ENCODE data around the gene MEIG1. TPM values are rescaled to one million over a fixed set of nuclear protein-coding genes. Genes with fewer than 3 reads are reported as not detected.
A peak's percentile ranks its signal among the peaks of the same experiment; 100 is the strongest.
"Not testable (repeated sequence)": the region's sequence is repeated elsewhere in the genome, so short reads cannot be mapped to it uniquely, and the experiment has no call there.

MEIG1 gene
- total RNA-seq, 1 donor from 2014 or later, result 0.49 TPM

DNA sequence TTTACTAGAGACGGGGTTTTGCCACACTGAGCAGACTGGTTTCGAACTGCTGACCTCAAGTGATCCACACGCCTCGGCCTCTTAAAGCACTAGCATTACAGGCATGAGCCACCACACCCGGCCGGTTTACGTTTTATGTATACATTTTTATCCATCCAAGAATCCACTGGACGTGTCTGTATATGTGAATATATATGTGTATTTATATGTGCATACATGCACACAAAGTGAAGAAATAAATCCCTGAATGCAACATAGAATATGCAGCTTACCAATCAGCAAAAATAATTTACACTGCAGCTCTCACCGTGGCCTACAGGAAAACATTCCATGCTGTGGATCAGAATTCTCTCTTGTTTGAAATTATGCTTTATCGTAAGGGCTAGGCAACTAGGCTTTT, 28.6 kb upstream of the MEIG1 start:
- intact Hi-C loops (cut with micrococcal nuclease), result no loop called here
- no peak for DNase-seq
- Mint-ChIP-seq H3K36me3 (ENCODE audit: low read depth) (peaks cover 78% of the 10 kb centered on the region), H3K4me1 (peaks cover 29% of the 10 kb centered on the region), H3K4me3 (no peak overlapping the region), H3K9me3 (no peaks in the 10 kb centered on the region), H3K27ac (no peak overlapping the region), H3K27me3 (no peaks in the 10 kb centered on the region)
- ATAC-seq (ENCODE audit: low read depth), result no peak
- POLR2A ChIA-PET, result no interaction called here
- TF ChIP-seq, protein P1, sequence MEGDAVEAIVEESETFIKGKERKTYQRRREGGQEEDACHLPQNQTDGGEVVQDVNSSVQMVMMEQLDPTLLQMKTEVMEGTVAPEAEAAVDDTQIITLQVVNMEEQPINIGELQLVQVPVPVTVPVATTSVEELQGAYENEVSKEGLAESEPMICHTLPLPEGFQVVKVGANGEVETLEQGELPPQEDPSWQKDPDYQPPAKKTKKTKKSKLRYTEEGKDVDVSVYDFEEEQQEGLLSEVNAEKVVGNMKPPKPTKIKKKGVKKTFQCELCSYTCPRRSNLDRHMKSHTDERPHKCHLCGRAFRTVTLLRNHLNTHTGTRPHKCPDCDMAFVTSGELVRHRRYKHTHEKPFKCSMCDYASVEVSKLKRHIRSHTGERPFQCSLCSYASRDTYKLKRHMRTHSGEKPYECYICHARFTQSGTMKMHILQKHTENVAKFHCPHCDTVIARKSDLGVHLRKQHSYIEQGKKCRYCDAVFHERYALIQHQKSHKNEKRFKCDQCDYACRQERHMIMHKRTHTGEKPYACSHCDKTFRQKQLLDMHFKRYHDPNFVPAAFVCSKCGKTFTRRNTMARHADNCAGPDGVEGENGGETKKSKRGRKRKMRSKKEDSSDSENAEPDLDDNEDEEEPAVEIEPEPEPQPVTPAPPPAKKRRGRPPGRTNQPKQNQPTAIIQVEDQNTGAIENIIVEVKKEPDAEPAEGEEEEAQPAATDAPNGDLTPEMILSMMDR (IDR thresholded peaks at IDR 0.05), result no peak
- CTCF ChIA-PET, result no interaction called here

DNA sequence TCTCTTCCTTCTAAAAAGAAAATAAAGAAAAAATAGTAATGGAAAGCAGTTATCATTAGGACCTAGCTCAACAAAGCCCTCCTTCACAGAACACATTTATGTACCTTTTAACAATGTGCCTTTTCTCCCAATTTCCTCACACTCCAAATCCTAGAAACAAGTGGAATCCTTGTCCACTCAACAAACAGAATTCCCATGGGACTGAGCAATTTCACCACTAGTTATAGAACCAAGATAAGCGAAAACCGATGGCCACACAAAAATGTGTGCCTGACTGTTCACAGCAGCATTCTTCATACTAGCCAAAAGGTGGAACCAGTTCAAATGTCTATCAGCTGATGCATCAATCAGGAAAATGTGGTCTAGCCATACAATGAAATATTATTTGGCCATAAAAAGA, 22.6 kb upstream of the MEIG1 start:
- Mint-ChIP-seq H3K9me3 (no peaks in the 10 kb centered on the region), H3K4me3 (no peak overlapping the region), H3K4me1 (peaks cover 7% of the 10 kb centered on the region), H3K27ac (no peak overlapping the region), H3K27me3 (no peaks in the 10 kb centered on the region), H3K36me3 (ENCODE audit: low read depth) (peaks cover 69% of the 10 kb centered on the region)
- ChIA-PET CTCF (interaction anchor here (0.6 kb wide), 1 partner anchor 37 kb away, joined by 3 read pairs; no protein-coding TSS in a partner anchor), POLR2A (interaction anchor here (1.2 kb wide), 1 partner anchor 17 kb away, joined by 5 read pairs; the partner anchor contains the start of gene DCLRE1C)
- TF ChIP-seq, protein P1 (IDR thresholded peaks at IDR 0.05), result no peak
- DNase-seq (no peak), ATAC-seq (ENCODE audit: low read depth) (no peak)
- intact Hi-C loops (cut with micrococcal nuclease), result no loop called here

DNA sequence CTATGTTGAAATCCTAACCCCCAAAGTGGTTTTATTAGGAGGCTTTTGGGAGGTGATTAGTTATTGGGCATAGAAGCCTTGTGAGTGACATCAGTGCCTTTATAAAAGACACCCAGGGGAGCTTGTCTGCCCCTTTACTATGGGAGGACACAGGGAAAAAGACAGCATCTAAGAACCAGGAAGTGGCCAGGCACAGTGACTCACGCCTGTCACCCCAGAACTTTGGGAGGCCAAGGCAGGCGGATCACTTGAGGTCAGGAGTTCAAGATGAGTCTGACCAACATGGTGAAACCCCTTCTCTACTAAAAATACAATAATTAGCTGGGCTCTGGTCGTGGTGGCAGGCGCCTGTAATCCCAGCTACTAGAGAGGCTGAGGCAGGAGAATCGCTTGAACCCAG, 20.2 kb upstream of the MEIG1 start:
- H3K4me1 Mint-ChIP-seq, result peaks cover 19% of the 10 kb centered on the region
- H3K9me3 Mint-ChIP-seq; DNase-seq; H3K27ac Mint-ChIP-seq; intact Hi-C loops (cut with micrococcal nuclease); CTCF ChIA-PET; H3K27me3 Mint-ChIP-seq; POLR2A ChIA-PET; ATAC-seq (ENCODE audit: low read depth); H3K4me3 Mint-ChIP-seq: not testable (repeated sequence)
- peaks cover 70% of the 10 kb centered on the region for H3K36me3 Mint-ChIP-seq (ENCODE audit: low read depth)

DNA sequence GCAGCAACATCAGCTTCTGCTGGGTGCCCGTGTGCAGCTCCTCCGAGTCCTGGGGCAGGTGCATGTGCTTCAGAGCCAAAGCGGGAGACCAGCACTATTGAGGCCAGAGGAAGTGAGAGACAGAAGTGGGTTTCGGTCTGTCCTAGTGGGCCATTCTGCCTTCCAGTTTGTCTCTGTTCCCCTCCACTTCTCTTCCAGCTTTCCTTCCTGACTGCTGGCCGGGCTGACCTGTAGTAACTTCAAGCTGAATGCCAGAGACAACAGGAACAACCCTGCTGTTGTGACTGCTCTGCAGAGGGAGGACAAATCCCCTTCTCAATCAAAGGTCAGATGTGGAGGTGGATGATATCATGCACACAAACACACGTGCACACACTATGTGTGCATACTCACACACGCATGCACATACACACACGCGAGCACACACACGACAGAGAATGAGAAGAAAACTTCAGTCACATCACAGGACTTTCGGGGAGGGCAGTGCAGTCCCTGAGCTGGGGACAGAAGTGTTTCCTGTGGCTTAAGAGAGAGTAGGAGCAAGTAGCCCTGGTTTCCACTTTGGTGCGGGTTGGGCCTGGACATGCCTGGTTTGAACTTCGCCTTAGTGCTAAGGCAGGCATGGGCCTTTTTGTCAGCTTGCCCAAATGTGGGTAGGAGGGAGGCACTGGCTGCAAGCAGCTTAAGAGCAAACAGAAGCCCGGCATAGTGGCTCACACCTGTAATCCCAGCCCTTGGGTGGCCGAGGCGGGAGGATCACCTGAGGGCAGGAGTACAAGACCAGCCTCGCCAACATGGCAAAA, 16.8 kb upstream of the MEIG1 start:
- peaks cover 19% of the 10 kb centered on the region for H3K4me1 Mint-ChIP-seq
- H3K27me3 Mint-ChIP-seq; CTCF ChIA-PET; DNase-seq; H3K4me3 Mint-ChIP-seq; POLR2A ChIA-PET; intact Hi-C loops (cut with micrococcal nuclease); H3K9me3 Mint-ChIP-seq: not testable (repeated sequence)
- peak; percentile 89 for ATAC-seq (ENCODE audit: low read depth)
- peak overlapping the region; percentile 13 for H3K27ac Mint-ChIP-seq
- H3K36me3 Mint-ChIP-seq (ENCODE audit: low read depth), result peaks cover 65% of the 10 kb centered on the region

DNA sequence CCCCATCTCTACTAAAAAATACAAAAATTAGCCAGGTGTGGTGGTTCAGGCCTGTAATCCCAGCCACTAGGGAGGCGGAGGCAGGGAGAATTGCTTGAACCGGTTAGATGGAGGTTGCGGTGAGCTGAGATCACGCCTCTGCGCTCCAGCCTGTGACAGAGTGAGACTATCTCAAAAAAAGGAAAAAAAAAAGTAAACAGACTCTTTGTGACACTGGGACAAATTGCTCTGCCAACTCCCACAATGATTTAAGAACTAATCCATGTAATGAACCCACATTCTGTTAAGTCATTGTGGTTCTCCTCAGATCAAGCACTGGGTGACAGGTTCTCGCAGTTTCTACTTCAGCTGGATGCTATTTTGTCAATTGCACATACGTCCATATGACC, 16.2 kb upstream of the MEIG1 start:
- CTCF ChIA-PET, result not testable (repeated sequence)

DNA sequence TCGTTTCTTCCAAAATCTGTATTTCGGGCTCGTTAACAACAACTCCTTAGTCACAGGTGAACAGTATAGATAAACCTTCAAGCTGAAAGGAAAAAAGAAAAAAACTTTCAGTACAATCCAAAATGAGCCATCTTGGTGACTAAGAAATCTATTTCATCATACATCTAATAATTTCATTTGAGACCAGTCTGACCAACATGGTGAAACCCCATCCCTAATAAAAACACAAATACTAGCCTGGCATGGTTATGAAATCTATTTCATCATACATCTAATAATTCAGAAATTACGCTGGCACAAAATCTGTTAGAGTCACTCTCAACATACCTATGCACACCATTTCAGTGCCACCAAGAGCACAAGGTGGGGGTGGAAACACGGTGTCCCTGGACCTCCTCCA, 14.1 kb upstream of the MEIG1 start:
- DNase-seq, result no peak
- ATAC-seq (ENCODE audit: low read depth), result no peak
- Mint-ChIP-seq H3K4me1 (peaks cover 24% of the 10 kb centered on the region), H3K27ac (no peak overlapping the region), H3K27me3 (no peaks in the 10 kb centered on the region), H3K4me3 (no peak overlapping the region), H3K9me3 (no peaks in the 10 kb centered on the region), H3K36me3 (ENCODE audit: low read depth) (peaks cover 69% of the 10 kb centered on the region)
- TF ChIP-seq, protein P1 (IDR thresholded peaks at IDR 0.05), result no peak
- ChIA-PET CTCF (no interaction called here), POLR2A (interaction anchor here (0.6 to 1.6 kb wide), 2 partner anchors 8 to 18 kb away, joined by 3 read pairs; no protein-coding TSS in a partner anchor)
- intact Hi-C loops (cut with micrococcal nuclease), result no loop called here

More for the DNA sequence above, 16.2 kb upstream of the MEIG1 start:
- intact Hi-C loops (cut with micrococcal nuclease); H3K27me3 Mint-ChIP-seq; POLR2A ChIA-PET; H3K9me3 Mint-ChIP-seq; H3K4me3 Mint-ChIP-seq; ATAC-seq (ENCODE audit: low read depth); H3K27ac Mint-ChIP-seq; DNase-seq: not testable (repeated sequence)
- Mint-ChIP-seq H3K36me3 (ENCODE audit: low read depth) (peaks cover 68% of the 10 kb centered on the region), H3K4me1 (peaks cover 19% of the 10 kb centered on the region)

Measured in activated B cell treated with CpG ODN at 0.5 μM for 24 hours (primary cell).